ENCODE data around the gene KIF6.

GRCh38 chr6:39320363-39320984 lies 404.7 kb downstream of the KIF6 start:
- TF ChIP-seq, protein P1, sequence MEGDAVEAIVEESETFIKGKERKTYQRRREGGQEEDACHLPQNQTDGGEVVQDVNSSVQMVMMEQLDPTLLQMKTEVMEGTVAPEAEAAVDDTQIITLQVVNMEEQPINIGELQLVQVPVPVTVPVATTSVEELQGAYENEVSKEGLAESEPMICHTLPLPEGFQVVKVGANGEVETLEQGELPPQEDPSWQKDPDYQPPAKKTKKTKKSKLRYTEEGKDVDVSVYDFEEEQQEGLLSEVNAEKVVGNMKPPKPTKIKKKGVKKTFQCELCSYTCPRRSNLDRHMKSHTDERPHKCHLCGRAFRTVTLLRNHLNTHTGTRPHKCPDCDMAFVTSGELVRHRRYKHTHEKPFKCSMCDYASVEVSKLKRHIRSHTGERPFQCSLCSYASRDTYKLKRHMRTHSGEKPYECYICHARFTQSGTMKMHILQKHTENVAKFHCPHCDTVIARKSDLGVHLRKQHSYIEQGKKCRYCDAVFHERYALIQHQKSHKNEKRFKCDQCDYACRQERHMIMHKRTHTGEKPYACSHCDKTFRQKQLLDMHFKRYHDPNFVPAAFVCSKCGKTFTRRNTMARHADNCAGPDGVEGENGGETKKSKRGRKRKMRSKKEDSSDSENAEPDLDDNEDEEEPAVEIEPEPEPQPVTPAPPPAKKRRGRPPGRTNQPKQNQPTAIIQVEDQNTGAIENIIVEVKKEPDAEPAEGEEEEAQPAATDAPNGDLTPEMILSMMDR (IDR thresholded peaks at IDR 0.05; ENCODE audit: control extremely low read depth in 1 of 3, insufficient read depth in 1 of 3, low read depth in 1 of 3, low read length in 3 of 3) = no peak
- TF ChIP-seq TAF7 (optimal IDR thresholded peaks at IDR 0.05; ENCODE audit: borderline replicate concordance, low read depth, low read length) (no peak), EGR1 (IDR thresholded peaks at IDR 0.05; ENCODE audit: borderline replicate concordance, low read depth, low read length) (no peak), MAFK (IDR thresholded peaks at IDR 0.05; ENCODE audit: low read depth, low read length) (no peak), POLR2A (IDR thresholded peaks at IDR 0.05; ENCODE audit: control extremely low read depth in 1 of 2, low read depth in 2 of 2, low read length in 2 of 2) (no peak), TEAD4 (IDR thresholded peaks at IDR 0.05; ENCODE audit: low read depth, low read length) (no peak), RXRA (IDR thresholded peaks at IDR 0.05; ENCODE audit: insufficient read depth, low read depth, low read length) (no peak), EP300 (IDR thresholded peaks at IDR 0.05; ENCODE audit: borderline replicate concordance in 1 of 2, low read depth in 2 of 2, low read length in 2 of 2) (no peak), JUN (IDR thresholded peaks at IDR 0.05; ENCODE audit: low read depth, low read length) (no peak), TAF1 (IDR thresholded peaks at IDR 0.05; ENCODE audit: low read depth, low read length) (no peak), JUND (IDR thresholded peaks at IDR 0.05; ENCODE audit: low read length) (no peak), ZNF274 (IDR thresholded peaks at IDR 0.05; ENCODE audit: borderline replicate concordance, extremely low read depth, low read length) (no peak)
- TF ChIP-seq, protein P2, sequence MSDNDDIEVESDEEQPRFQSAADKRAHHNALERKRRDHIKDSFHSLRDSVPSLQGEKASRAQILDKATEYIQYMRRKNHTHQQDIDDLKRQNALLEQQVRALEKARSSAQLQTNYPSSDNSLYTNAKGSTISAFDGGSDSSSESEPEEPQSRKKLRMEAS (IDR thresholded peaks at IDR 0.05) = no peak
- TF ChIP-seq, protein P3, sequence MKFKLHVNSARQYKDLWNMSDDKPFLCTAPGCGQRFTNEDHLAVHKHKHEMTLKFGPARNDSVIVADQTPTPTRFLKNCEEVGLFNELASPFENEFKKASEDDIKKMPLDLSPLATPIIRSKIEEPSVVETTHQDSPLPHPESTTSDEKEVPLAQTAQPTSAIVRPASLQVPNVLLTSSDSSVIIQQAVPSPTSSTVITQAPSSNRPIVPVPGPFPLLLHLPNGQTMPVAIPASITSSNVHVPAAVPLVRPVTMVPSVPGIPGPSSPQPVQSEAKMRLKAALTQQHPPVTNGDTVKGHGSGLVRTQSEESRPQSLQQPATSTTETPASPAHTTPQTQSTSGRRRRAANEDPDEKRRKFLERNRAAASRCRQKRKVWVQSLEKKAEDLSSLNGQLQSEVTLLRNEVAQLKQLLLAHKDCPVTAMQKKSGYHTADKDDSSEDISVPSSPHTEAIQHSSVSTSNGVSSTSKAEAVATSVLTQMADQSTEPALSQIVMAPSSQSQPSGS (IDR thresholded peaks at IDR 0.05; ENCODE audit: low read length) = no peak

Measured in H1 (cell line).